Astrocyte of the hippocampus (primary cell): ENCODE results near the gene ATP2B2.
A peak's percentile ranks its signal among the peaks of the same experiment; 100 is the strongest.

Source experiments
- DNase-seq: peaks from one replicate; pipeline ENCODE4 v3.0.0; 2011; ENCODE audit warnings: low read depth, low spot score

The ATP2B2 gene

GRCh38 chr3:10365791-10366190 is 139.6 kb downstream of the ATP2B2 start:
- DNase-seq: no peak

GRCh38 chr3:10365316-10365715 is 140.1 kb downstream of the ATP2B2 start:
- no peak for DNase-seq

- no peak for DNase-seq
Observed at GRCh38 chr3:10364806-10365205, 140.6 kb downstream of the ATP2B2 start.

GRCh38 chr3:10363935-10364334 is 141.5 kb downstream of the ATP2B2 start:
- DNase-seq: no peak

GRCh38 chr3:10361375-10361774 is 144.0 kb downstream of the ATP2B2 start:
- DNase-seq: no peak

GRCh38 chr3:10360478-10360877 is 144.9 kb downstream of the ATP2B2 start:
- DNase-seq: no peak

- DNase-seq: no peak
Observed at GRCh38 chr3:10359761-10360161, 145.6 kb downstream of the ATP2B2 start.

- no peak for DNase-seq
Observed at GRCh38 chr3:10358309-10358980, 146.9 kb downstream of the ATP2B2 start.

- peak; percentile 83 for DNase-seq
Observed at GRCh38 chr3:10357592-10358308, 147.6 kb downstream of the ATP2B2 start.

GRCh38 chr3:10357095-10357494 is 148.3 kb downstream of the ATP2B2 start:
- DNase-seq: no peak

GRCh38 chr3:10356461-10356981 is 148.9 kb downstream of the ATP2B2 start:
- DNase-seq: no peak

GRCh38 chr3:10354361-10355015 is 150.9 kb downstream of the ATP2B2 start:
- no peak for DNase-seq

GRCh38 chr3:10353661-10354360 is 151.6 kb downstream of the ATP2B2 start:
- no peak for DNase-seq

- no peak for DNase-seq
Observed at GRCh38 chr3:10353160-10353559, 152.2 kb downstream of the ATP2B2 start.

GRCh38 chr3:10352146-10352911 is 153.1 kb downstream of the ATP2B2 start:
- peak; percentile 87 for DNase-seq

GRCh38 chr3:10351013-10351735 is 154.2 kb downstream of the ATP2B2 start:
- no peak for DNase-seq

- no peak for DNase-seq
Observed at GRCh38 chr3:10350324-10350985, 154.9 kb downstream of the ATP2B2 start.

- no peak for DNase-seq
Observed at GRCh38 chr3:10349801-10350200, 155.6 kb downstream of the ATP2B2 start.

GRCh38 chr3:10348404-10348721 is 157.0 kb downstream of the ATP2B2 start:
- DNase-seq: no peak
